ENCODE measurements around the gene RER1. TPM values are rescaled to one million over a fixed set of nuclear protein-coding genes. Genes with fewer than 3 reads are reported as not detected.

RER1 gene
- total RNA-seq, 4 donors from 2014 or later, result 54.4 to 78.6 (median 69.8) TPM

DNA sequence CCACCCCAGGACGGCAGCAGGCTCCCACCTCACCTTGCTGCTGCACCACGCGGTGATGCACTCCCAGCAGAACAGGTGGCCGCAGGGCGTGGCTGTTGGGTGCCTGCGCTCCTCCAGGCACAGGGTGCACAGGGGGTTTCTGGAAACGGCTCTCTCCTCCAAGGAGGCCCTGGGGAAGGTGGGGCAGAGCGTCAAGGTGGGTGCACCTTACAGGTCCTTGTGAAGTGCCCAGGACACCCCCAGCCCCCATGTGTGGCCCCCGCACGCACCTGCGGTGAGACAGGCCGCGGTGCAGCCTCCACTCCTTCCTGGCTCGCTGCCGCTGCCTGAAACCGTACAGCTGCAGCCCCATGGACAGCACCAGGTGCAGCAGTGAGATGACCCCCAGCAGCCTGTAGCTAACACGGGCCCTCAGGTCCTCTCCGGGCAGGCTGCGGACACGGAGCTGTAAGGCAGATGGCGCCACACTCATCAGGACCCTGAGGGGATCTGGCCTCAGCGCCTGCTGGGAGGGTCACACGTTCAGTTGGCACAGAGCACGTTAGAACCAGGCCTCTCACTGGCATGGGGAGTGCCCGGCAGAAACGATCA lies 14.9 kb downstream of the RER1 start:
- H3K27ac ChIP-seq, result no peak overlapping the region
- 20% methylated on average over 1 of the region's 26 CpGs; no CpG with 5 or more reads in 1 of the 2 donors for WGBS, 2 donors (ENCODE audit: low coverage in 1 of 2)
- ATAC-seq, result no peak
- H3K4me1 ChIP-seq, result peaks cover 0 to 7% (median 3%) of the 10 kb centered on the region in 3 donors
- H3K27me3 ChIP-seq, result no peaks in the 10 kb centered on the region
- H3K9me3 ChIP-seq, result no peaks in the 10 kb centered on the region
- no peak for TF ChIP-seq EP300 (IDR thresholded peaks at IDR 0.05)
- TF ChIP-seq, protein P1, sequence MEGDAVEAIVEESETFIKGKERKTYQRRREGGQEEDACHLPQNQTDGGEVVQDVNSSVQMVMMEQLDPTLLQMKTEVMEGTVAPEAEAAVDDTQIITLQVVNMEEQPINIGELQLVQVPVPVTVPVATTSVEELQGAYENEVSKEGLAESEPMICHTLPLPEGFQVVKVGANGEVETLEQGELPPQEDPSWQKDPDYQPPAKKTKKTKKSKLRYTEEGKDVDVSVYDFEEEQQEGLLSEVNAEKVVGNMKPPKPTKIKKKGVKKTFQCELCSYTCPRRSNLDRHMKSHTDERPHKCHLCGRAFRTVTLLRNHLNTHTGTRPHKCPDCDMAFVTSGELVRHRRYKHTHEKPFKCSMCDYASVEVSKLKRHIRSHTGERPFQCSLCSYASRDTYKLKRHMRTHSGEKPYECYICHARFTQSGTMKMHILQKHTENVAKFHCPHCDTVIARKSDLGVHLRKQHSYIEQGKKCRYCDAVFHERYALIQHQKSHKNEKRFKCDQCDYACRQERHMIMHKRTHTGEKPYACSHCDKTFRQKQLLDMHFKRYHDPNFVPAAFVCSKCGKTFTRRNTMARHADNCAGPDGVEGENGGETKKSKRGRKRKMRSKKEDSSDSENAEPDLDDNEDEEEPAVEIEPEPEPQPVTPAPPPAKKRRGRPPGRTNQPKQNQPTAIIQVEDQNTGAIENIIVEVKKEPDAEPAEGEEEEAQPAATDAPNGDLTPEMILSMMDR (IDR thresholded peaks at IDR 0.05), result no peak
- TF ChIP-seq POLR2A (IDR thresholded peaks at IDR 0.05), result no peak
- no peak for TF ChIP-seq POLR2AphosphoS5 (IDR thresholded peaks at IDR 0.05)
- H3K4me3 ChIP-seq, result no peak overlapping the region
- peaks cover 0 to 87% of the 10 kb centered on the region in 2 donors for H3K36me3 ChIP-seq

DNA sequence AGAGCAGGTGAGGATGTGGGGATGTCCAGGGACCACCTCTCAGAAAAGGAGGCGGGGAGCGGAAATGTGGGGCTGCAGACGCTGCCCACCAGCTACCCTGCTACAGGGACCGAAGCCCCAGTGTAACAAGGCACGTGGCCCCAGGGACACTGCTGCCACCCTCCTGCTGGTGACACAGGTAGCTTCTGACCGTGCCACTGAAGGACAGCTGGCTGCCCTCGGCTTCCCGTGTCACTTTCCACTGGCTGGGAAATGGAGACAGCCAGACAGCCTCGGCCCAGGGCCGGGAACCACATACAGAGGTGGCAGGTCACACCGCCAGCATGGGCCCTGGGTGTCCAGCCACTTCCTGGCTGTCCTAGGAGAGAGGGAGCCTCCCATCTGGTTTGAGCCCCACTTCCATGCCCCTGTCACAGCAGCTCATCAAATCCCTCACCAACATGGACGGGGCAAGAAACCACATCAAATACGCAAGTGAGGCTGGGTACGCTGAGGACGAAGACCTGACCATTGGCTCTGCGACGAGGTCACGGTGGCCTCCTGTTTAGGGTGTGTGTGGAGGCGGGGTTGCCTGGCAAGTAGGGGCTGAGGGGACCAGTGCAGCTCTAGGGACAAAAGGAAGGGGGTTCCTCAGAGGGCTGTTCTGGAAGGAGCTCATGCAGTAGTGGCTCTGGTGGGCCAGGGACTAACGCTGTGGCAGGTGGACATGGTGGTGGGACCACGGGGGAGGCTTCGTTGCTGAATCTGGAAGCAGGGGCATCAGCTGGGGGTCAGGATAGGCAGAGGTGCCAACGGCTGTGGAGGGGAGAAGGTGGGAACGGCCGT lies 15.7 kb downstream of the RER1 start:
- no peak overlapping the region for H3K4me3 ChIP-seq
- H3K9me3 ChIP-seq, result no peaks in the 10 kb centered on the region
- peaks cover 0 to 78% of the 10 kb centered on the region in 2 donors for H3K36me3 ChIP-seq
- no peak overlapping the region for H3K27ac ChIP-seq
- WGBS, 2 donors (ENCODE audit: low coverage in 1 of 2), result 62 to 63% methylated on average over 6 to 7 of the region's 25 CpGs
- H3K4me1 ChIP-seq, result peaks cover 0 to 13% (median 7%) of the 10 kb centered on the region in 3 donors
- no peaks in the 10 kb centered on the region for H3K27me3 ChIP-seq
- TF ChIP-seq EP300 (IDR thresholded peaks at IDR 0.05) (no peak), POLR2AphosphoS5 (IDR thresholded peaks at IDR 0.05) (no peak), POLR2A (IDR thresholded peaks at IDR 0.05) (no peak)
- ATAC-seq, result no peak

DNA sequence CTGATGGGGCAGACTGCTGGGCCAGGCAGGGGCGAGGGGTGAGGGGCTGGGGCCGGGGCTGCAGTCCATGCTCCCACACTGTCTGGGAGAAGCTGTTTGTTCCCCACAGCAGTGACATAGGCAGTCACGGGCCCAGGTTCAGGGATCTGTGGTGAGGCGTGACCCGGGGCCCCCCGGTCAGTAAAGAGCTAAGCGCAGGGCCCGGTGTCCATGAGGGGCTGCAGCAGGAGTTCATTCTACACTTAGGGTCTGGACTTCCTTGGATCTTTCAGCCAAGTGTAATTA lies 16.3 kb downstream of the RER1 start:
- Histone ChIP-seq H3K27ac (no peak overlapping the region), H3K27me3 (no peaks in the 10 kb centered on the region), H3K9me3 (no peaks in the 10 kb centered on the region), H3K4me1 (peaks cover 0 to 14% (median 7%) of the 10 kb centered on the region in 3 donors), H3K4me3 (no peak overlapping the region), H3K36me3 (peaks cover 0 to 73% of the 10 kb centered on the region in 2 donors)
- 60% methylated on average over 1 of the region's 8 CpGs; no CpG with 5 or more reads in 1 of the 2 donors for WGBS, 2 donors (ENCODE audit: low coverage in 1 of 2)
- no peak for ATAC-seq
- TF ChIP-seq, protein P1 (IDR thresholded peaks at IDR 0.05), result no peak
- TF ChIP-seq EP300 (IDR thresholded peaks at IDR 0.05) (no peak), POLR2AphosphoS5 (IDR thresholded peaks at IDR 0.05) (no peak), POLR2A (IDR thresholded peaks at IDR 0.05) (no peak)

DNA sequence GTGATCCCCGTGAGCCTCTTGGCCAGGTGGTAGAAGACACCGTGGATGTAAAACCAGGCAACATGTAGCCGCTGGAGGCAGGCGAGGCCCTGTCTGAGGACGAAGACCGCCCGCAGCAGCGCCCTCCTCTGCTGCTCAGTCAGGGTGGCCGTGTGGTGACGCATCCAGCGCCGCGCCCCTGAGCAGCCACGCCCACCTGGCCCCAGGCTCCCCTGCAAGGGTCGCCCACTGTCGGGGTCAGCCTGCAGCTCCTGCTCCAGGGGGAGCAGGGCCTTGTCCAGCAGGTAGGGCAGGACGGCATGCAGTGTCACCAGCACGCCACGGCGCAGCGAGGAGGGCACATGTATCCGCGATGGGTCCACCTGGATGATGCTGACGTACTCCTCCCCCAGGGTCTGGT lies 16.8 kb downstream of the RER1 start:
- WGBS, 2 donors (ENCODE audit: low coverage in 1 of 2), result no CpG with 5 or more reads among the region's 24 CpGs
- no peak for TF ChIP-seq POLR2AphosphoS5 (IDR thresholded peaks at IDR 0.05)
- TF ChIP-seq POLR2A (IDR thresholded peaks at IDR 0.05), result no peak
- TF ChIP-seq, protein P1 (IDR thresholded peaks at IDR 0.05), result no peak
- no peak for TF ChIP-seq EP300 (IDR thresholded peaks at IDR 0.05)
- no peak for ATAC-seq

DNA sequence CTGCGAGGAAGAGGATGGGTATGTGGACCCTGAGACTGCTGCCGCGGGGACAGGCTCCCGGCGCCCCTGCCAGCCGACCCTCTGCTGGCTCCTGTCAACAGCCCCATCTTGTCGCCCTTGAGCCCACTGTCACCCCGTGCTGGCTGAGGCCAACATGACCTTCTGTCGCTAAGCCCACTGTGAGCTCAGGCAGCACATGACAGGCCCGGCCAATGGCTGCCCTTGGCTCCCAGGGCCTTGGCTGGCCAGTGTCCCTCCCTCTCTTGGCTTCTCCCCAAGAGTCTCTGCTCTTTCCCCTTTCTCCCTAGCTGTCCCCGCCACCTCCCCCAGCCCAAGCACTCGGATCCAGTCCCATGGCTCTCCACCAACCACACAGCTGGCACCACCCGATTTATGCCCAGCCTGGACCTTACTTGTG lies 17.2 kb downstream of the RER1 start:
- peaks cover 0 to 23% (median 16%) of the 10 kb centered on the region in 3 donors for H3K4me1 ChIP-seq
- TF ChIP-seq POLR2A (IDR thresholded peaks at IDR 0.05), result no peak
- TF ChIP-seq, protein P1 (IDR thresholded peaks at IDR 0.05), result no peak
- TF ChIP-seq EP300 (IDR thresholded peaks at IDR 0.05), result no peak
- no peak for TF ChIP-seq POLR2AphosphoS5 (IDR thresholded peaks at IDR 0.05)
- peaks cover 0 to 63% of the 10 kb centered on the region in 2 donors for H3K36me3 ChIP-seq
- WGBS, 2 donors (ENCODE audit: low coverage in 1 of 2), result no CpG with 5 or more reads among the region's 13 CpGs
- ATAC-seq, result no peak
- H3K27ac ChIP-seq, result no peak overlapping the region
- H3K9me3 ChIP-seq, result no peaks in the 10 kb centered on the region
- H3K4me3 ChIP-seq, result no peak overlapping the region
- no peaks in the 10 kb centered on the region for H3K27me3 ChIP-seq

More for the DNA sequence above, 16.8 kb downstream of the RER1 start:
- Histone ChIP-seq H3K4me1 (peaks cover 0 to 19% (median 12%) of the 10 kb centered on the region in 3 donors), H3K36me3 (peaks cover 0 to 68% of the 10 kb centered on the region in 2 donors), H3K27ac (no peak overlapping the region), H3K27me3 (no peaks in the 10 kb centered on the region), H3K9me3 (no peaks in the 10 kb centered on the region), H3K4me3 (no peak overlapping the region)
